Amygdala (tissue), 56 donors: ENCODE measurements around the gene ZNF25.
"Not testable (repeated sequence)": the region's sequence is repeated elsewhere in the genome, so short reads cannot be mapped to it uniquely, and the experiment has no call there.

Experiments used
- DNase-seq, 56 donors: peaks; one replicate each; lab custom pipeline; 2025; lab: John Stamatoyannopoulos, UW

Gene ZNF25

GRCh38 chr10:37976091-37976879, at the start of gene ZNF25:
Gene ZNF25, minus strand, starts transcription at chr10:37976647. Its CDS starts 4,925 bp downstream, at chr10:37971722.
- DNase-seq = peak; percentile 82 to 99 (median 97)

- no peak for DNase-seq
These were observed 48.8 kb upstream of the ZNF25 start for GRCh38 chr10:38025283-38025682.

- not testable (repeated sequence) for DNase-seq
These were observed 42.7 kb upstream of the ZNF25 start for GRCh38 chr10:38019124-38019523.

GRCh38 chr10:38016354-38016753, 39.9 kb upstream of the ZNF25 start:
- no peak for DNase-seq

- DNase-seq = peak; percentile 76 to 97 (median 90)
These were observed 33.9 kb upstream of the ZNF25 start, which contains the start of gene ZNF33A for GRCh38 chr10:38010119-38010903. Gene ZNF33A, plus strand, starts transcription at chr10:38010675. Its CDS starts 1,667 bp downstream, at chr10:38012342.

GRCh38 chr10:38007991-38008390, 31.5 kb upstream of the ZNF25 start:
- DNase-seq = no peak

GRCh38 chr10:38007551-38007950, 31.1 kb upstream of the ZNF25 start:
- DNase-seq = no peak

GRCh38 chr10:38003588-38003987, 27.1 kb upstream of the ZNF25 start:
- DNase-seq = no peak

GRCh38 chr10:38003026-38003425, 26.6 kb upstream of the ZNF25 start:
- DNase-seq = no peak

GRCh38 chr10:38000474-38000873, 24.0 kb upstream of the ZNF25 start:
- DNase-seq = not testable (repeated sequence)

GRCh38 chr10:37998920-37999319, 22.5 kb upstream of the ZNF25 start:
- not testable (repeated sequence) for DNase-seq

GRCh38 chr10:37992083-37992482, 15.6 kb upstream of the ZNF25 start:
- no peak for DNase-seq

GRCh38 chr10:37991655-37992054, 15.2 kb upstream of the ZNF25 start:
- DNase-seq = no peak

GRCh38 chr10:37976880-37977203, 395 bp upstream of the ZNF25 start:
- no peak for DNase-seq

GRCh38 chr10:37975401-37975991, 951 bp downstream of the ZNF25 start:
- DNase-seq = peak in 5 of 56 donors; percentile 1 to 6 (median 4)

- DNase-seq = no peak
These were observed 4.1 kb downstream of the ZNF25 start for GRCh38 chr10:37972396-37972795.

GRCh38 chr10:37965006-37965405, 11.4 kb downstream of the ZNF25 start:
- no peak for DNase-seq

GRCh38 chr10:37960591-37961137, 15.8 kb downstream of the ZNF25 start:
- no peak for DNase-seq

GRCh38 chr10:37957841-37958240, 18.6 kb downstream of the ZNF25 start:
- no peak for DNase-seq

- DNase-seq = no peak
These were observed 23.5 kb downstream of the ZNF25 start for GRCh38 chr10:37952926-37953325.
